Skeletal muscle cell (primary cell): Measurements from ENCODE around the gene OSBPL2.

ENCODE experiments used
- DNase-seq: peaks from one replicate; pipeline ENCODE4 v3.0.0-alpha.2; 2010; ENCODE audit warnings: low read depth
- H3K4me3 ChIP-seq: 2 replicates; pipeline ENCODE4 v1.5.1; 2011; ENCODE audit warnings: low read depth, mild to moderate bottlenecking, control low read depth, low read length, moderate library complexity

Gene OSBPL2

DNA sequence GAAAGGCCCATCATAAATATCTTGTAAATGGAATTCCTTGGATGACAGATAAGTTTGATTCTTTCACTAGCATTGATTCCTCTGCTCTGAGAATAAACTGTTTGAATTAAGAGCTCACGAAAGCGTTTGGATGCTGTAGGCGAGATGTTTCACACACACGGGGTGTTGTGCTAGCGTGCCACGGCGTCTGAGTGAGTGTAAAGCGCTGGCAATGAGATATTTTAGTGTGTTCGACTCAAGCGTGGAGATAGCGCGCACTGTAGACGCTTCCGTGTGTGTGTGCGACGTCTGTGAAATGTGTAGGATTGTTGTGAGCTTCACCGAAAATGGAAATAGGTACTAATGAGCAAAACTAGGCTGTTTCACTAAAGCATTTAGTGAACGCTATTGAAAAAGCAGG lies 35.1 kb downstream of the OSBPL2 start:
- no peak for DNase-seq
- no peak overlapping the region for H3K4me3 ChIP-seq

DNA sequence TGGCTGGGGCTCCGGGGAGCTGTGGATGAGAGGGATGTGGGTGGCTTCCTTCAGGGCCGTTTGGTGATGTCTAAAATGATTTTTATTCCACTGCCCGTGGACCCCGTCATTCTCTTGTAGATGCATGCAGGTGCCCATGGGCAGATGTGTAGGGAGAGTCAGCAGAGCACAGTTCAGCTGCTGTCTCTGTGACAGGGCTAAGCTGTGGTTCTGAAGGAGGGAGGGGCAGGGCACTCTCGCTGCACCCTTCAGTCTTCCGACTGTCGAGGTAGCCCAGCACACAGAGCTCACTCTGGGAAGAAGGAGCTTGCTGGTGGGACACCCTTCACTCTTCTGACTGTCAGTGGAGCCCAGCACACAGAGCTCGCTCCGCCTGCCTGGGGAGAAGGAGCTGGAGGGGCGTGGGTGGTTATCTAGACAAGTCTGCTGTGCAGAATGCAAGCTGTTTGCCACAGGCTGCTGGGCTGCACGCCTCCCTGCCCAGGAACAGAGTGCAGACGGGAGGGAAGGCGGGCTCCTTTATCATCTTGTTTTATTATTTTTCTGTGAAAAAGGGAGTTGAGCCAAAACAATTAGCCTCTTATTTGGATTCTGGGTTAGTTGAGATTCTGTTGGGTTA lies 36.1 kb downstream of the OSBPL2 start:
- no peak overlapping the region for H3K4me3 ChIP-seq
- DNase-seq = no peak

DNA sequence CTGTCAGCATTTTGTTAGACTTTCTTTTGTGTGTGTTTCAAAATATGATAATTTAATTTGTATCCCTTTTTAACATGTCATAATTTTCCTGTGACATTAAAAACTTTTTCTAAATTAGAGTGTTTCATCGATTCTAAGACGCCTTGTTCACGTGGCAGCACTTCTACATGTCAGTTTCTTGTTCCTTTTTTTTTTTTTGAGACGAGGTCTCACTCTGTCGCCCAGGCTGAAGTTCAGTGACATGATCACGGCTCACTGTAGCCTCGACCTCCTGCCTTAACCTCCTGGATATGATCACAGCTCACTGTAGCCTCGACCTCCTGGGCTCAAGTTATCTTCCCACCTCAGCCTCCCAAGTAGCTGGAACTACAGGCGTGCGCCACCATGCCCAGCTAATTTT lies 36.9 kb downstream of the OSBPL2 start:
- no peak overlapping the region for H3K4me3 ChIP-seq

DNA sequence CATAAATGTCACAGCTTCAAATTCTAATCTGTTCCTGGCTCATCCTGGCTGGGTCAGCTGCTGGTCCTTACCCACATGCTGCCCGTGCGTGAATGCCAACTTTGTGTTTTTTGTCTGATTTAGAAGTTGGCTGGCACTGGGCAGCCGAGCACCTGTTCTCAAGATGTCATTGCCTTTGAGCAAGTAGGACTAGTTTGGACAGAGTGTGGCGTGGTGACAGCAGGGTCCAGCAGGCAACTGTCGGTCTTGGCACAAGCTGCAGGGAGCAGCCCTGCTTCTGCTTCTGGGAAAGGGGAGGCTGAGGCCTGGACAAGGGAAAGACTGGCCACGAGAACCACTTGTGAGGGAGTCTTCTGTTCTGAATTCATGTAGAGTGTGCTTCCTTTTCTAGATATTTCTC lies 38.1 kb downstream of the OSBPL2 start:
- DNase-seq = no peak
- H3K4me3 ChIP-seq = no peak overlapping the region

More for the DNA sequence above, 36.9 kb downstream of the OSBPL2 start:
- no peak for DNase-seq

DNA sequence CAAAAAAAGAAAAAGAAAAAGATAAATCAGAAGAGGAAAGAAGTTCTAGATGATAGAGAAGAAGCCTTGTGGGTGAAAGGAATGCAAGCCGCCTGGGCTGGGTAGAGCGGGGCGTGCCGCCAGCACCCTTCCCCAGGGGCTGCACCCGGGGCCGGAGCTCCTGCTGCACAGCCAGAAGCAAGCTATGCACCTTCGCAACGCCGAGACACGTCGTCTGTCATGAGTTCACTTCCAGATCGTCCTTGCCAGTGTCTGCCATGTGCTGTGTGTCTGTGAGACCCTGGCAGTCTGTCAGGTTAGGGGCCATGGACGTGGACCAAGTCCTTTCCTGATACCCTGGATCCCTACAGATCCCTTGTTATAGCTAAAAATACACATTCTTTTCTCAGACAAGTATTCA lies 38.9 kb downstream of the OSBPL2 start:
- no peak for DNase-seq
- H3K4me3 ChIP-seq = no peak overlapping the region

DNA sequence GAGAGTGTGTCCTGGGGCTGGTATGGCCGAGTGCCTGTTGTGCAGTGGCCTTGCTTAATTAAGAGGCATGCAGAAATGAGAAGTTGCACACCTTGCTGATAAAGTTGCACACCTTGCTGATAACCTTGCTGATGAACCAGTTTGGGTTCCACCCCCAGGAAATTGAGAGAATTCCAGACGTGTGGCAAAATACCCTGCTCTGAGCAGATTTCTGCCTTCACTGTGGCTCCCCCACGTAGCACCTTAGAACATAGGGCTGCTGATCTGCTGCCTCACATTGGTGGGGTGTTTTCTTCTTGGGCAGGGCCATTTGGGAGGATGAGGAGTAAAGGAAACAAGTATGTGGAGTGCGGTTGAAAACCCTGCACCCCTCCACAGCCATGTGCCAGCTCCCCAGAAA lies 42.0 kb downstream of the OSBPL2 start:
- no peak overlapping the region for H3K4me3 ChIP-seq
- DNase-seq = no peak

DNA sequence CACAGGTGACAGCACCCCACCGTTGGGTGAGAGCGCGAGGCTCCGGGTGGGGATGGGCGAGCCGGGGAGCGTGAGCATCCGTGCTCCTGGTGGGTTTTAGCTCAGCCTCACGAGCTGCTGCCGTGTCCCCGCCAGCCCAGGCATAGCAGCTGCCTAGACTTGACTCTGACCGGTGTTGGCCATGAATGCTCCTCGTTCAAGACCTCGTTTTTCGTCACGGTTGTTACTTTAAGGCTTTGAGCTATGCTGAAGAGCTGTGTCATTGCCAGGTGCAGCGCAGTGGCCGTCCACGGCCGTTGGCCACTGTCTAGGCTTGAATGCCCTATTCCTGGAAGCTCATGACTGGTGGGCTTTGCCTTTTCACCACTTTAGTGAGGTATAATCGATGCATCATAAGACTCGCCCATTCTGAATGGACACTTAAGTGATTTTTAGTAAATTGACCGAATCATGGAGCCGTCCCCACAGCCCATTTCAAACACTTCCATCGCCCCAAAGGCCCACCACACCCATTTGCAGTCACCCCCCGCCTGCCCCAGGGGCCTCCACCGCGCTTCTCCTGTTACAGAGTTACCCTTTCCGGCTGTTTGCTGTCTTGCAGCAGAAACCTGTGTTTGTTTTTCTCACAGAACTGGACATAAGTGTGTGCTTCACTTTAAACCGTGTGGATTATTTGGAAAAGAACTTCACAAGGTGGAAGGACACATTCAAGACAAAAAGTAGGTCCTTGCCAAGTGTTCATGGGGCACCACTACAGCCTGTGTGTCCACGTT lies 43.0 kb downstream of the OSBPL2 start:
- no peak overlapping the region for H3K4me3 ChIP-seq
- no peak for DNase-seq

DNA sequence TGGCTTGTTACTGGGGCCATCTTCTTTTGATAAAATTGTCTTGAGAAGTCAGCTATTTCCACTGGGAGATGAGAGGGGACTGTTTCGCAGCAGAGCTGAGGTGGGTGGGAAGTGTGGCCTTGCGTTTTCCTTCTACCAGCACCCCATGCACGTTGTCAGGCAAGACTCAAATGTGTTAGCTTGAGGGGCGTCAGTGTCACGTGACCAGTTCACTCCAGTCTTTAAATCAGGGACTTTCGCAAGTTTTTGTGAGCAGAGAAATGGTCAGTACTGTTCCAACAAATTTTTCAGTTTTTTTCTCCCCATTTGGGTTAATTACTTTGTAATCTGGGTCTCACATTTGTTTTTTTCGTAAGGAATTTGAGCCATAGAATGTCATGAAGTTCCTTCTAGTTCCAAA lies 43.8 kb downstream of the OSBPL2 start:
- no peak overlapping the region for H3K4me3 ChIP-seq
- no peak for DNase-seq

DNA sequence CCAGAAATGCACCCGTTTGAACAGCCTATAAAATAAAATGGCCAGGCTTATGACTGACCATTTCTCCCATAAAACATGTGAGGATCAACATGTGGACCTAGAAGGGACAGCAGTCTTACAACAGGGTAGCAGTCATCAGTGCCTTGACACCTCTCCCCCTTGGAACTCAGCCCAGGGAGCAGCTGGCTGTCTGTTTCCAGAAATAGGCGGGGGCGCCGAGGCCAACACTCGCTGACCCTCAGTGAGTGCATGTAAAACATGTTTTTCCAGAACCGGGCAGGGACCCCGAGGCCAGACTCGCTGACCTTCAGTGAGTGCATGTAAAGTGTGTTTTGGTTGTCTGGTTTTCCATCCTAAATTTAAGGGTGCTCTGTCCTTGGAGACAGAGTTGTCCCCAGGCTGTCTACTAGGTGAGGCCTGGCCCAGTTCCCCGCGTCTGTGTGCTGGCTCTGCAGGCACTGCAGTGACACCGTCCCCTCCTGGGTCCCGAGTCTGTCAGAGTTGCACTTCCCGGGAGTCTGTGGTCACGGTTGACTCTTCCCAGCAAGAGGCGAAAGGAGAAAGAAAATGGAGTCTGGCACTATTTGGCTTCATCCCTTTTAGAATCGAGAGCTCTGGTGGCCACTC lies 44.7 kb downstream of the OSBPL2 start:
- no peak for DNase-seq

DNA sequence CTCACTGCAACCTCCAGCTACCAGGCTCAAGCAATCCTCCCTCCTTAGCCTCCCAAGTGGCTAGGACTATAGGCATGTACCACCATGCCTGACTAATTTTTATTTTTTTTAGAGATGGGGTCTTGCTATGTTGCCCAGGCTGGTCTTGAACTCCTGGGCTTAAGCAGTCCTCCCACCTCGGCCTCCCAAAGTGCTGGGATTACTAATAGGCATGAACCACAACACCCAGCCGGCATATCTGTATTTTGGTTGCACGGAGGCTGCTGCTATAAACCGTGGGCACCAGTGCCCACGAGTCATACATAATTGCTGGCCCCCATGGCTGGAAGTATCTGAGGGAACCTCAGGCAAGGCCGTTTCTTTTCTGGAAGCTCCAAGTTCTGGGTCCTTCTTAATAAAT lies 46.1 kb downstream of the OSBPL2 start:
- H3K4me3 ChIP-seq = no peak overlapping the region
- DNase-seq = no peak

More for the DNA sequence above, 44.7 kb downstream of the OSBPL2 start:
- no peak overlapping the region for H3K4me3 ChIP-seq

DNA sequence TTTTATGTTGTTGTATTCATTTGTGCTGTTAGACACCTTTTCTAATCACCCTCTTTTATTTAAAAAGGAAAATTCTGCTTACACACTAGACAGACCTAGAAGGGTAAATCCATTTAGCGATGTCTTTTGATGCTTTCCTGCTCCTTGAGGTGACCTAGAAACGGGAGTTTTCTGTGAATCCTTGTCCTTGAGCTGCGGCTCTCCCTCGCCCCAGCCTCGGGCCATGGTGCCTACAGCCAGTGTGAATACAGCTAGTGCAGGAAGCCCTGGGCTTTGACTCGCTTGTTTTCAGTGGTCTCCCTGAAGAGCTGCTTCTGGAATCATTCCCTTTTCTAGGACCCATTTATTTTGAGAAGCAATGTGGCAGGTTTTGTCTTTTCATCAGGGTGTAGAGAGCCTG lies 46.8 kb downstream of the OSBPL2 start:
- no peak overlapping the region for H3K4me3 ChIP-seq
- no peak for DNase-seq

DNA sequence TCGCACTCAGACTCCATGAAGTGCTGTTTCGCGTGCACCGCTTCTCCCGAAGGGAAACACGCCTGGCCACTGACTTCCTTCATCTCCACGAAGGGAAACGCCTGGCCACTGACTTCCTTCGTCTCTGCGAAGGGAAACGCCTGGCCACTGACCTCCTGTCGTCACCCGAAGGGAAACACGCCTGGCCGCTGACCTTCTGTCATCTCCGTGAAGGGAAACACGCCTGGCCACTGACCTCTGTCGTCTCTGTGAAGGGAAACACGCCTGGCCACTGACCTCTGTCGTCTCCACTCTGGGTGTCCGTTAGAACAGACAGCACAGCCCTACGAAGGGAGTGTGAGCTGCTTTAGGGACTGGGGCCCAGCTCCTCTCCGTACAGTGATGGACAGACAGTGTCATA lies 47.4 kb downstream of the OSBPL2 start:
- H3K4me3 ChIP-seq = no peak overlapping the region
- no peak for DNase-seq

DNA sequence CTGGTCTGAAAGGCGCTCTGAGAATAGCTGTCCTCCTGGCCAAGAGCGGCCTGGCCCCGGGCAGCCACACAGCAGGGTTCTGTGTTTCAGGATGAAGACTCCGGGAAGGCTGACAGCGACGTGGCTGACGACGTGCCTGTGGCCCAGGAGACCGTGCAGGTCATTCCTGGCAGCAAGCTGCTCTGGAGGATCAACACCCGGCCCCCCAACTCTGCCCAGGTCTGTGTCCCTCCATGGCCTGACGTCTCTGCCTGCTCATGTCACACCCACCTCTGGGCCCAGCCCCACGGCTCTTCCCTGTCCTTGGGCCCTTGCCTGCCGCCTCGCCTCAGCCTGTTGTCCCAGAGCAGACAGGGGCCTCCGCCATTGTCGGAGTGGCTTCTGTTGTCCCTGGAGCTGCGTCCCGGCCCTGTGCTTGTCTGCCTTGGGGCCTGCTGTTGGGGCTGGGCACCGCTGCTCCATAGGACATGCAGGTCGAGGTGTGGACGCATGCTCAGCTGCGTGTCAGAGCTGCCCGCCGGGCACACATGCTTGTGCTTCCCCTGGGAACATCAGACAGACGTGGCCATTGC lies 48.3 kb downstream of the OSBPL2 start:
- DNase-seq = no peak
- no peak overlapping the region for H3K4me3 ChIP-seq

DNA sequence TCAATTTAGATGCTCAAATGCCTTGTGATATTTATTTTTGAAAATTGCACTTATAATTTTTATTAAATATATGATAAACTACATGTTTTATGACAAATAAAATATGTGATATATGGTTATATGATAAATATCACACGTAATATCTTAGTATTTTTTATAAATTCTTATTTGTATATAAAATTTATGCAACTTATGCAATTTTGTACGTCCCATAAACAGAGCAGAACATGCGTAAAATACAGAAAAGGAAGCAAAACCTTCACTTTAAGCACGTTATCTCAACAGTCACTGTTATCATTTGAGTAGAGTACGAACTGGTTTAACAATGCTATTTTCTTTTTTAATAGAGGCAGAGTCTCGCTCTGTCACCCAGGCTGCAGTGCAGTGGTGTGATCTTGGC lies 48.8 kb downstream of the OSBPL2 start:
- no peak for DNase-seq
- H3K4me3 ChIP-seq = no peak overlapping the region

DNA sequence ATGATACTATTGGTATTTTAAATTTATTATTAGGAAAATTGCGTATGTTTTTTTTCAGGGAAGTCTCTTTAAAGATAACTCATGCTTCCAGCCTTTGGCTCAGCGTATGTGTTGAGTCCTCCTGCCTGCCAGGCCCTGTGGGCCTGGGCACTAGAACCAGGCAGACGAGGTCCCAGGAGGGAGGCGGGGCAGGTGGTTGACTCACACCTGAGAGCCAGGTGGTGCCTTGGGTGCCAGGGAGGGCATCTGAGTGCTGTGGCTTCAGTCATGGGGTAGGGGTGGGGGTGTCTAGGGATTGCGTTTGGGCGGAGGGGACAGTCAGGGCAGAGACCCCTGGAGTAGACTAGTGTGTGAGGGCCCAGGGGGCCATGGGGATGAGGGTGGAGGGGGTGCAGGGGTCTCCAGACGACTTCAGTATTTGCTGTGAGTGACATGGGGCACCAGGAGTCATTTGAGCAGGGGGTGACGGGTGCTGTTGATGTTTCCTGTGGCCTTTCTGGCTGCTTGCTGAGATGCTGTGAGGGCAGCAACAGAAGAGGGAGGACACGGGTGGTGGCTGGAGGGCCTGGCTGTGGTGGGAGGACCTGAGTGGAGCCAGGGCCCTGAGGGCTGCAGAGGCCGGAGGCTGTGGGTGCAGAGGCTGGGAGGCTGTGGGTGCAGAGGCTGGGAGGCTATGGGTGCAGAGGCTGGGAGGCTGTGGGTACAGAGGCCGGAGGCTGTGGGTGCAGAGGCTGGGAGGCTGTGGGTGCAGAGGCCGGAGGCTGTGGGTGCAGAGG lies 49.6 kb downstream of the OSBPL2 start:
- DNase-seq = no peak
- H3K4me3 ChIP-seq = no peak overlapping the region

DNA sequence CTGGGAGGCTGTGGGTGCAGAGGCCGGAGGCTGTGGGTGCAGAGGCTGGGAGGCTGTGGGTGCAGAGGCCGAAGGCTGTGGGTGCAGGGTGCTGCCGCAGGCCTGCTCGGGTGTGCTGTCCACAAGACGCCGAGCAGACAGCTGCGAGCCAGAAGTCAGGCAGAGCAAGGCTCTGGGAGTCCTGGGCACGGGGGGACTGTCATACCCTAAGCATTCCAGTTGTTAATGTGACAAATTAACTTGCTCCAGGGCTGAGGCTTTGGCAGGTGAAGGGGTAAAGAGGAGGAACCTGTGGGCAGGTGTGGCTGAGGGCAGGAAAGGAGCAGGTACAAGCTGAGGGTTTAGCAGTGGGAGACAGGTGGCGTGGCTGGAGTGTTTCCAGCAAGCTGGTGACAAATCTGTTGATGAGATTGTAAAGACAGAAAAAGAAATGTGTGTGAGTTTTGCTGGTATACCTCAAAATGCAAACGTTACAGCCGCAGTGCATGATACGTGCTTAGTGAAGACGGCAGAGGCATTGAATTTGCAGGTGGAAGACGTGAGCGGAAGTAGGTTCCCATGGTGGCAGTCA lies 50.3 kb downstream of the OSBPL2 start:
- no peak overlapping the region for H3K4me3 ChIP-seq
- DNase-seq = no peak

DNA sequence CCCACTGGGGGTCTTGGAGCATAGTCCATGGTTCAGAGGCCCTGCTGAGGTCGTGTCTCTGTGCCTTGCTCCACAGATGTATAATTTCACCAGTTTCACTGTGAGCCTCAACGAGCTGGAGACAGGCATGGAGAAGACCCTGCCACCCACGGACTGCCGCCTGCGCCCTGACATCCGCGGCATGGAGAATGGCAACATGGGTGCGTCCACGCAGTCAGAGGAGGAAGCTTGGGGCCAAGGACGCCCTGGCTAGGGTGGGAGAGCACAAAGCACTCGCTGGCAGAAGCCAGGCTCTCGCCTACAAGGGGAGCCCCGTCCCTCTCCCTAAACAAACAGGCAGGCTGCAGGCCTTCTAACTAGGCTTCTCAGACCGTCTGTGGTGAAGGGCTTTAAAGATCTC lies 50.8 kb downstream of the OSBPL2 start:
- H3K4me3 ChIP-seq = no peak overlapping the region
- no peak for DNase-seq

DNA sequence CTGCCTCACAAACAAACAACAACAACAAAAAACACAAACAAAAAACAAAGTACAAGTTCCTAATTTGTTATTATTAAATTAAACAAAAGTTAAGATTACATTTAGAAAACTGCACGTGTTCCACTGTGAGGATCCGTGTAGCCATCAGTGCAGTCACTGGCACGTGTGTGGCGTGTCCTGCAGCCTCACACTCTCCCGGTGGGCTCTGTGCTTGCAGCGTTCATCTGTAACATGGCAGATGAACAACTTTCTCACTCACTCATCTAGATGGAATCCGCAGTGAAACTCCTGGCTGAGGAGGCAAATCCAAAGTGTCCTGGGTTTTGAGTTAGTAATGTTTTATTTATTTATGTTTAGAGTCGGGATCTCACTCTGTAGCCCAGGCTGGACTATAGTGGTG lies 51.6 kb downstream of the OSBPL2 start:
- no peak overlapping the region for H3K4me3 ChIP-seq
- DNase-seq = no peak

DNA sequence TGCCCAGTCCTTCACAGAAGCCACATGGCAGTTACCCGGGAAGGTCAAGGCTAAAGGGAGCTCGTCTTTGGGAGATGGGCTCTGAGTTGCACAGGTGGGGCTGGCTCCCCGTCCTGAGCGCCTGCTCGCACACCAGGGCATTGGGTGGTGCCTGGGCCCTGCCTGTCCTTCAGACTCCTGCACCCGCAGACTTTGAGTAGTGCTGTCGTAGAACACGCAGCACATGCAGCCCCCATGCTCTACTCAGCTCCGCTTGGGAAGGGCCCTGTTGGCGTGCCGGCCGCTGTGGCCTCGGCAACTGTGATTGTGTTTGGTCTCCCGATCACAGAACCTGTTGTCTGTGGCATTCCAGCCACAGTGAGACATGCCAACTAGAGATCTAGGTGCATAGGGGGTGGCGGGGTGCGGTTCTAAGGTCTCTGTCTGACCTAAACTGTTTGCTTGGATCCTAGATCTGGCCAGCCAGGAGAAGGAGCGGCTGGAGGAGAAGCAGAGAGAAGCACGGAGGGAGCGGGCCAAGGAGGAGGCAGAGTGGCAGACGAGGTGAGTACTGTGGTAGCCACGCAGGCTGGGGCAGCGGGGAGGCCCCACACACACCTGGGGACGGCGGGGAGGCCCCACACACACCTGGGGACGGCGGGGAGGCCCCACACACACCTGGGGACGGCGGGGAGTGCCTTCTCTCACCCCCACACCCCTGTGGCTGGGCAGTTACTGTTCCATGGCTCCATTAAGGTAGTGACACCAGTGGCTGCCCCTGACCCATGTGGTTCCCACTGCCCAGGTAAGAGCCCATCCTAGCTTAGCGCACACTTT lies 53.1 kb downstream of the OSBPL2 start:
- no peak for DNase-seq
- H3K4me3 ChIP-seq = no peak overlapping the region
